HG02610 (cell line): ENCODE data around the gene HNRNPLL.
A peak's percentile ranks its signal among the peaks of the same experiment; 100 is the strongest.

ENCODE experiments used
- ATAC-seq: cut with Tn5 transposase; IDR thresholded peaks from one replicate; pipeline ENCODE4 v1.9.1; 2021; ENCODE audit warnings: mild to moderate bottlenecking, moderate library complexity; ENCODE audit not compliant: unreplicated experiment

The HNRNPLL gene

DNA sequence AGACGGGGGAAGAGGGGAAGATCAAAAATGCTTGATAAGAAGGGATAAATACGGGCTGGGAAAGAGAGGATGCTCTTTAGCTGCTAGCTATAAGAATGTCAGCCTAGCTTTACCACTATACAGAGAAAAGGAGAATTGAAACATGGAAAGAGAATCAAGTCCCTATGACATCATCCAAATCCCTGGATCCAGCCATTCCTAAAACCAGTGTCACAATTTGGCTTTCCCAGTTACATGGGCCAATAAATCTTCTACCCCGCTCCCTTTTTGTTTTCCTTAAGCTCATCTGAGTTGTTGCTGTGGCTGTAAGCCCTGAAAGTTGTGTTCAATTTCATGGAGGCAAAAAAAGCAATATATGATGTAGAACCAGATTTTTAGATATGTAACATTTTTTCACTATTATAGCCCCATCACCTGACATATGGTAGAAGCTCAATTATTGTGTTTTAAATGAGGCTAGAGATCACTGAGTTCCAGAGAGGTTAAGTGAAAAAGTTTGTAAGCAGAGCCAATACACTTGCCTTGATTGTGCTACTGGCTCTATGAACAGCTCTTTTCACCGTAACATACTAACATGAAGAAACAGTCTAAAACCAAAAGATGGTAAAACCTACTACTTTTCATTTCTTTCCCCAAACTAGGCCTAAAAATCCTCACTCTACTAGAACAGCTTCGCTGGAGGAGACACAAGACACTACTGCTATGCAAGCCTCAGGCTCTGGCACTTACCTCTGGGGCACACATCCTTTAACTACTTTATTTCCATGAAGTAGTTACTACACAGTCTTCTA is 4.3 kb downstream of the HNRNPLL start:
- ATAC-seq, result no peak

GRCh38 chr2:38597115-38597514 is 5.6 kb downstream of the HNRNPLL start:
- ATAC-seq, result no peak

GRCh38 chr2:38596229-38596628 is 6.5 kb downstream of the HNRNPLL start:
- ATAC-seq, result no peak

- ATAC-seq, result no peak
Observed at GRCh38 chr2:38592951-38593350, 9.8 kb downstream of the HNRNPLL start.

DNA sequence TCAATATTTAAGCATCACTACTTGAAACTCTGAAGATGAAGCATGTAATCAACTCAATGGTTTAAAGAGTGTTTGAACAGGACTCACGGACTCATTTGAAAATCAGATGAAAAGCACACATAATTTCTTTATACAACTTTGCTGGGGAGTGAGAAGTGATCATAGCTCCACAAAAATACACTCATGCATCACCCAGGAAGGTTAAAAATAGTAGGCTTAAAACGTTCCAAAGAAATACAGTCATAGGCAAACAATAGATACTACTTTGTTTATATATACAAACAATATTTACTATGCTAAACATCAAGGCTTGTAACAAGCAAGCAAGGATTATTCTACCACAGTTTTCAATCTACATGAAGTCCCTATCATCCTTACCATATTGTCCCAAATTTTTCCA is 11.6 kb downstream of the HNRNPLL start:
- no peak for ATAC-seq

GRCh38 chr2:38590053-38590452 is 12.7 kb downstream of the HNRNPLL start:
- no peak for ATAC-seq

DNA sequence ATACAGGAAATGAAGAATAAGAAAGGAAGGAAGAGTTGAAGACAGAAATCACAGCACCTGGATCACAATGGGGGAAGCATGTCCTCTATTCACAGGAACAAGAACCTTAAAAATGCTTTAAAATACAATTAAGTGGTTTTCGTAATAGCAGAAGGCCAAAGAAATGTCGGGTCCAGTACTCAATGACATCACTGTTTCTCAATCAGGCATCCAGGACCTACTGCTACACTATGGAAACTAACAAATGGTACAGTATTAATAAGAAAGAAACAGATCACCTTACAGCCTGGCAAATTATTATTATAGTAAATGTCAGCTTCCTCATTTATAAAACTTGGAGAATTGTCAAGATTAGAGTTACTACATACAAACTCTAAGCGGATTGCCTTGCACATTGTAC is 15.8 kb downstream of the HNRNPLL start:
- no peak for ATAC-seq

DNA sequence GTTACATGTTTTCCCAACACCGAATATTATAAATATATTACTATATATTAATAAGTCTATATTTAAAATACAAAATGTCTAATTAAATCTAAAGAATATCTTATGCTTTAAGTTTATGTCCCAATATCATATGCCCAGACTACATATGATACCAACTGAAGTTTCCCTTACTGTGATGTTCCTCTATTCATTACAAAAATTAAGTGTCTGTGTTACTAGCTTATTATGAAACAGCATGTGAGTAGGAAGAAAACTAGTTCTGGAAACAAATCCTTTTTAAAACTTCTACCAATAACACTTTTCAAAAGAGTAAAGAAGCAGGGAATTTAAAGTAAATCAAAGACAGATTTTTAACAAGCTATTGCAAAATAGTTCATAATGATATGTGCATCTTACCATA is 17.8 kb downstream of the HNRNPLL start:
- ATAC-seq, result no peak

DNA sequence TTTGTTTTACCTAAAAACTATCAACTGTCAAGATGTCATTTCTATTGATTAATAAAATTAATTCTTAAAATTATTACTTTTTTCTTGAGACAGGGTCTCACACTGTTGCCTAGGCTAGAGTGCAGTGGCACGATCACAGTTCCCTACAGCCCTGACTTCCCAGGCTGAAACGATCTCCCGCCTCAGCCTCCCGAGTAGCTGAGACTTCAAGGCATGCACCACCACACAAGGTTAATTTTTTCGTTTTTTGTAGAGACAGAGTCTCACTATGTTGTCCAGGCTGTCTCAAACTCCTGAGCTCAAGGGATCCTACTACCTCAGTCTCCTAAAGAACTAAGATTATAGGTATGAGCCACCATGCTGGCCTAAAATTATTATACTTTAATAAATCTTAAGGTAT is 18.7 kb downstream of the HNRNPLL start:
- no peak for ATAC-seq

DNA sequence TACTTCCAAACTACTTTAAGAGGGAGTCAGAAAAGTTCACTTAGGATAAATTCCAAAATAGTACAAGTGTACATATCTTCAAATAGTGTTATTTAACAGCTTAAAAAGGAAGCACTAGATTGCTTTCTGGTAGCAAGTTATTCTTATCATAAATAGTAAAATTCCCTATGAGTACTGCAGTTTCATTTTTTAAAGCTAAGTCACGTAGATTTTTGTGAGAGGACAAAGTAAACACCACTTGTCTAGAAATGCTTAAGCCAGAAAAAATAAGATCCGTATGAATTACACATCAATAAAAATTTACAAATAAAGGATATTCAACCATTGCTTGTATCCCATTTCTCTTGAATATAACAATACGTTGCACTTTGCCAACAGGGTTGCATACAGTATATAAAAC is 19.2 kb downstream of the HNRNPLL start:
- ATAC-seq, result no peak

DNA sequence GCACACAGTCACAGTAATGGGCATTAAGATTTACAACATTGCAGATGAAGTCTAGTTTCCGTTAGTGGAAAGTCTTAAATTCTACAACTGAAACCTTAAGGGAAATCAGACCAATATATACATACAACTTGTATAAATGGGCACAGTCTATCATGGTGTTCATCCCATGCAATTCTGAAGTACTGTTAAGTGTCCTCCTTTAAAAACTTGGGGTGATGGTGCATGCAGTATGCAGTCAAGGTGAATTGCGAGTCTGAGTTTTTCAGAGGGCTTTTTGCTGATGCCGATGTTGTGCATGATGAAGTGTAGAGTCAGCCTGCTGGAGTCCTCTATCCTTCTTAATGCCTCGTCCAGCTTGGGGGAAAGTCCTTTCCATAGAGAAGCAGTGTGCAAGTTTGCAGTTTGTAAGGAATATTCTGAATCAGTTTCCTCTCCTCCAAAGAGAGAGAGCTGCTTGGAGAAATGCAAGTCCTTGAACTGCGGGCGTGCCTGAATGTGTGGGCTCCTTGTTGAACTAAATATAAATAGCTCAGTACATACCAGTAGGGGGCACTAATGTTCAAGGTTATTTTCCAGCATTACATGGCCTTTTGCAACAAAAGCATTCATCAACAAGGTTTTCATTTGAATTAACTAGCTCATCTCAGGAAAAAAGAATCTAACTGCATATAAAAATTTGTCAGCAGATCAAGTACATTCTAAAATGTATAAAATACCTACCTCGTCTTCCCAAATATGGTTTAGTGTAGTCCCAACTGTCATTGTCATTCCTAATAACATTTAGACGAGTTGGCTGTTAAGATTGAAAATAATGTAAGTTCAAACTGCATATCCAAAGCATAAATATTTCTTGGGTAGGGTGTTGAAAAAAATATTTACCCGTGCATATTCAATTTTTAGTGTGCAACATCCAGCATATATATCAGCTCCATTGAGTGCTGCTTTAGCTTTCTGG is 21.3 kb downstream of the HNRNPLL start:
- no peak for ATAC-seq

DNA sequence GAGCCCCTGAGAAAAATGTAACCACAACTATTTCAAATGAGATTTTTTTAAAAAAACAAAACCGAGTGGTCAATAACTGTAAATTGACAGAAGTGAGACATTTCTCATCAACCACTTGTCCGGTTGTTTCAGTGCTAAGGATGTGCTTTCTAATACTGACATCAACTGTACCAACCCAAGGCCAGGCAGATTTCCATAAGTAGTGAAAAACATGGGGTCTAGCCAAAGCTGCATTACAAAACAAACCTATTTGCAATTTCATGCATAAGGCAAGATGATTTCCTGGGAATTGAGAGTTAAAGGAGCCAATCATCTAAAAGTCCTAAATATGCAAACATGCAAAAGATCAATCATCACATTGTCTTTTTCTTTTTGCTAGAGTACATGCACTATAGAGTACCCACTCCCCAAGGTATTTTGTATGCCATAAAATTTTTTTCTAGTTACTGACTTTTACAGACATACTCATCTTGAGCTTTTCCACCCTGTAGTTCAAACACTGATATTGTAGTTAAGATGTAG is 22.6 kb downstream of the HNRNPLL start:
- no peak for ATAC-seq

- no peak for ATAC-seq
Observed at GRCh38 chr2:38578832-38579231, 23.9 kb downstream of the HNRNPLL start.

- no peak for ATAC-seq
Observed at GRCh38 chr2:38574278-38574677, 28.4 kb downstream of the HNRNPLL start.

GRCh38 chr2:38572167-38572566 is 30.6 kb downstream of the HNRNPLL start:
- no peak for ATAC-seq

GRCh38 chr2:38571193-38571592 is 31.5 kb downstream of the HNRNPLL start:
- no peak for ATAC-seq

- no peak for ATAC-seq
Observed at GRCh38 chr2:38568724-38569436, 33.8 kb downstream of the HNRNPLL start.

DNA sequence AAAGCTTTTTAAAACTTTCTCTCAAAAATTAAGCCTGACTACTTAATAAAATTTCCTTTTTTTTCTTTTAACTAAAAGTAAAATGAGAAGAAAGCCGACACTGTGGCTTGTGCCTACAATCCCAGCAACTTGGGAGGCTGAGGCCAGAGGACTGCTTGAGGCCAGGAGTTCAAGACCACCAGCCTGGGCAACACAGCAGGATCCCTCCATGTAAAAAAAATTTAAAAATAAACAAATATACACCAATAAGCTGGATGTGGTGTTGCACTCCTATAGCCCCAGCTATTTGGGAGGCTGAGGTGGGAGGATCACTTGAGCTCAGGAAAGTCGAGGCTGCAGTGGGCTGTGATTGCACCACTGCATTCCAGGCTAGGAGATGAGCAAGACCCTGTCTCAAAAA is 37.4 kb downstream of the HNRNPLL start:
- ATAC-seq, result no peak

DNA sequence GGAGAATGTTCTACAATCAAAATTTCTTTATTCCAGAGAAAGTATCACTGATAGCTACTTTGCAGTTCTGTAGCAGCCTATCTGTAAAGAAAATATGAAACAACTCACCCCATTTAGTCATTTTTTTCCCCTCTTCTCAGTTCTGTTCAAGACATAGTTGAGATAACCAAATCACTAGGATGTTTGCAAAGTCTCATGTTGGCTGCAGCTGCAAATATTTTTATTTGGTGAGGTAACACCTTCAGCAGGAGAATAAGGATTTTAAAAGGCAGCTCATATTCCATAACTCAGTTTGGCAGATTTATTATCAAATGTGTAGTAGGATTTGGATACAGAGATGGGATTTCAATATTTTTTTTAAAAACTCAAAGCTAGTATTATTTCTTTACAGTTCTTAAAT is 41.0 kb downstream of the HNRNPLL start:
- no peak for ATAC-seq

DNA sequence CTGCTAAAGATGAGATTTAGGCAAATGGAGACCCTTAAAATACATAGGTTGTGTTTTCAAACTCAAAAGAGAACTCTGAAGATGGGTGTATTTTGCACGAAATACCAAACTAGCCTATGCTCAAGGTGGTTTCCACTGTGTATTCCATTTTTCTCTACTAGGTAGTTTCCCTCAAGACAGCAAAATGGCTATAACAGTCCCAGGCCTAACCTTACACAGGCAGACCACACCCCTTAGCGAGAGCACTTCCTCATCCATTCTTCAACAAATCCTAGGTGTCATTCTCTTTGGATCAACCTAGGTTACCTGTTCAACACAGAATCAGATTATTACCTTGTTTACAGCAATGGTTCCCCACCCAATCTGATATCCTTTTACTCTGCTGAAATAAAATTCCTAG is 42.6 kb downstream of the HNRNPLL start:
- peak; percentile 57 for ATAC-seq

GRCh38 chr2:38557981-38558380 is 44.7 kb downstream of the HNRNPLL start:
- ATAC-seq, result no peak
